A549 (cell line): ENCODE results near the gene TMEM88. TPM values are rescaled to one million over a fixed set of nuclear protein-coding genes. Genes with fewer than 3 reads are reported as not detected.

Experiments used
- ATAC-seq, 2 experiments: fragments of 200-7000 bp in 1 of 2; fragments of >200 bp in 1 of 2; cut with Nextera tagmentation in 1 of 2; cut with Tn5 transposase in 1 of 2; 3 replicates each; pipeline versions ENCODE4 v1.8.0 to v1.9.1; 2018 to 2020; ENCODE audit warnings: mild to moderate bottlenecking in 1 of 2, moderate library complexity in 1 of 2
- CTCF ChIA-PET: fragments of 300-600 bp; sonication (Branson Sonifier 250); formaldehyde crosslinking; extraction: SDS; loops from one replicate; lab custom pipeline; 2021; ENCODE audit warnings: antibody characterized with exemption, inconsistent platforms; lab: Yijun Ruan, JAX
- POLR2A ChIA-PET: fragments of 350-600 bp; formaldehyde crosslinking; extraction: SDS; loops from one replicate; lab custom pipeline; 2021; ENCODE audit warnings: antibody characterized with exemption, inconsistent platforms; lab: Yijun Ruan, JAX
- DNase-seq, 2 experiments: peaks; one replicate each; pipeline versions ENCODE4 v3.0.0 to v3.0.0-alpha.2; 2011 to 2016; ENCODE audit warnings: low read depth in 1 of 2, low spot score in 1 of 2
- FAIRE-seq: peaks from 2 replicates; lab custom pipeline; 2011; peaks lifted over from hg19 to GRCh38; lab: Jason Lieb, UNC
- H3K27ac ChIP-seq, 2 experiments: fragments of >200 bp; sonication (Bioruptor Twin); formaldehyde crosslinking; 3 replicates each; pipeline ENCODE4 v1.5.1; 2016 to 2017
- H3K4me1 ChIP-seq: fragments of >200 bp; sonication (Bioruptor Twin); formaldehyde crosslinking; 3 replicates; pipeline ENCODE4 v1.6.1; 2016
- H3K4me2 ChIP-seq: fragments of >200 bp; sonication (Bioruptor Twin); formaldehyde crosslinking; 3 replicates; pipeline ENCODE4 v1.6.1; 2016
- H3K4me3 ChIP-seq: fragments of >200 bp; sonication (Bioruptor Twin); formaldehyde crosslinking; 3 replicates; pipeline ENCODE4 v1.5.1; 2016
- H3K9me3 ChIP-seq: fragments of >200 bp; sonication (Bioruptor Twin); formaldehyde crosslinking; 3 replicates; pipeline ENCODE4 v1.6.1; 2016
- BHLHE40 ChIP-seq: IDR thresholded peaks from 2 replicates; pipeline ENCODE4 v1.6.1; 2012; ENCODE audit warnings: low read depth, low read length, inconsistent platforms
- CBX2 ChIP-seq: fragments of 200-600 bp; sonication (generic); IDR thresholded peaks from 2 replicates; pipeline ENCODE4 v1.6.1; 2016; ENCODE audit warnings: low read depth, mild to moderate bottlenecking, borderline replicate concordance
- CEBPB ChIP-seq, 2 experiments: fragments of >200 bp in 1 of 2; sonication (Bioruptor Twin) in 1 of 2; formaldehyde crosslinking in 1 of 2; IDR thresholded peaks; 2 replicates each; pipeline ENCODE4 v1.6.1; 2012 to 2016
- CHD4 ChIP-seq: fragments of 200-600 bp; sonication (generic); IDR thresholded peaks from 2 replicates; pipeline ENCODE4 v1.6.1; 2016; ENCODE audit warnings: antibody characterized with exemption, mild to moderate bottlenecking, borderline replicate concordance
- EHF ChIP-seq: fragments of 250-450 bp; sonication (Bioruptor Pico); IDR thresholded peaks from 2 replicates; pipeline ENCODE4 v1.5.0; 2020; ENCODE audit warnings: mild to moderate bottlenecking
- EHMT2 ChIP-seq: fragments of 200-600 bp; sonication (generic); IDR thresholded peaks from 2 replicates; pipeline ENCODE4 v1.6.1; 2016; ENCODE audit warnings: antibody characterized with exemption, low read depth, mild to moderate bottlenecking, moderate library complexity
- ESRRA ChIP-seq: fragments of 150-350 bp; IDR thresholded peaks from 2 replicates; pipeline ENCODE4 v1.6.1; 2014; ENCODE audit warnings: mild to moderate bottlenecking, low read length, borderline replicate concordance
- GATA3 ChIP-seq: IDR thresholded peaks from 2 replicates; pipeline ENCODE4 v1.6.1; 2012; ENCODE audit warnings: borderline replicate concordance
- HMGXB4 ChIP-seq: fragments of 250-450 bp; sonication (Bioruptor Pico); IDR thresholded peaks from 2 replicates; pipeline ENCODE4 v1.5.0; 2021; ENCODE audit warnings: mild to moderate bottlenecking, moderate library complexity, borderline replicate concordance
- HOXA7 ChIP-seq: fragments of 250-450 bp; sonication (Bioruptor Pico); IDR thresholded peaks from 2 replicates; pipeline ENCODE4 v1.5.0; 2020; ENCODE audit warnings: mild to moderate bottlenecking, moderate library complexity
- HOXB5 ChIP-seq: fragments of 250-450 bp; sonication (Bioruptor Pico); IDR thresholded peaks from 2 replicates; pipeline ENCODE4 v1.5.0; 2020; ENCODE audit warnings: mild to moderate bottlenecking, moderate library complexity
- JUN ChIP-seq, 2 experiments: fragments of >200 bp; sonication (Bioruptor Twin); formaldehyde crosslinking; IDR thresholded peaks; 2 replicates in 1 of 2; 3 replicates in 1 of 2; pipeline ENCODE4 v1.6.1; 2016 to 2017
- JUNB ChIP-seq: fragments of >200 bp; sonication (Bioruptor Twin); formaldehyde crosslinking; IDR thresholded peaks from 2 replicates; pipeline ENCODE4 v1.6.1; 2016
- MYC ChIP-seq: IDR thresholded peaks from 2 replicates; pipeline ENCODE4 v1.6.1; 2012; ENCODE audit warnings: mild to moderate bottlenecking, inconsistent platforms, low read length, improper control_type of control experiment, borderline replicate concordance
- PHF8 ChIP-seq: fragments of 200-600 bp; sonication (generic); IDR thresholded peaks from 2 replicates; pipeline ENCODE4 v1.6.1; 2016; ENCODE audit warnings: low read depth, mild to moderate bottlenecking, antibody characterized with exemption, moderate library complexity, borderline replicate concordance
- POLR2AphosphoS2 ChIP-seq: conservative IDR thresholded peaks from 2 replicates; pipeline ENCODE4 v1.6.1; 2012; ENCODE audit warnings: low read length, improper control_type of control experiment, inconsistent platforms
- TFCP2L1 ChIP-seq: fragments of 250-450 bp; sonication (Bioruptor Pico); IDR thresholded peaks from 2 replicates; pipeline ENCODE4 v1.5.0; 2021; ENCODE audit warnings: mild to moderate bottlenecking
- WGBS: methylation state at CpG from one replicate; pipeline ENCODE4 v1.1.6; 2017; ENCODE audit errors: missing lambda C conversion rate; 5-methylcytosine and 5-hydroxymethylcytosine counted together
- polyA plus RNA-seq, 4 experiments: library from polyadenylated mRNA; depleted of rRNA in 3 of 4; stranded (reverse); fragments of >200 nt; fragmentation: RNase III in 1 of 4; extraction: RNeasy Plus Mini Kit Qiagen cat#74134 plus additional on column Dnase treatment in 1 of 4; gene quantifications; 2 replicates in 3 of 4; 3 replicates in 1 of 4; pipeline ENCODE4 v1.2.3, GENCODE V29; 2011 to 2017

TMEM88 gene
- polyA plus RNA-seq, 2 of the 4 experiments (the other 2 are of a cell fraction), result 0.17 to 0.48 TPM

DNA sequence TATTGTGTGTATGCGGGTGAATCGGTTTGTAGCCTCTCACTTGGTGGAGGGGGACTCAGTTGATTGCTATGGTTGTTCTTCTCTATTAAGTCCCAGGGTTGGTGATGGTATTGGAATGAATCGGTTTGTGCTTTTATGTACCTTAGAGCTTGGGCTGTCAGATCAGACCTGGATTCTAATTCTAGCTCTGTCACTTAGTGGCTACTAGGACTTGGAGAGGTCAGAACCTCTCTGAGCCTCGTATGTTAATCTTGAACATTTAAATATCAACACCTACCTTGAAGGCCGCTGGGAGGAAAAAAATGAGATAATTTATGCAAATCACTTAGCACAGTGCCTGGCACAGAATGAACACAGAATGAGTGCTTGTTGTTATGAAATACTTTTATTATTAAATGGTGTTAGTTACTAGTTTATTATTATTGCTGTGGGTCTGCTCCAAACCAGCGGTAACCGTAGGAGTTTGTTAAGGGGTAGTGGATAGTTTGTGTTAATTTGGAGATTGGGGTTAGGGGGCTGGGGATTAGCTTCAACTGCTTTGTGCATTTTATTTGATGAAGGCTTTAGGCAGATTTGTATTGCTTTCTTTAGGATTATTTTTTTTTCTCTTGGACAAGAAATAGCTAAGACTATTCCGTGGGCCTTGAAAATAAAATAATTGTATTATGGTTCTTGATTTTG is 17.3 kb upstream of the TMEM88 start:
- POLR2A ChIA-PET, result interaction anchor here (0.9 to 6.7 kb wide), 2 partner anchors 8 to 20 kb away, joined by 3 to 44 read pairs; partner anchors contain the start of genes CYB5D1 and NAA38
- peak overlapping the region; percentile 60 for H3K4me3 ChIP-seq
- no peak for DNase-seq
- peaks cover 48% of the 10 kb centered on the region for H3K4me1 ChIP-seq
- H3K9me3 ChIP-seq, result no peaks in the 10 kb centered on the region
- TF ChIP-seq HOXB5 (CRISPR knock-in tag) (no peak), POLR2AphosphoS2 (no peak), HOXA7 (CRISPR knock-in tag) (no peak), HMGXB4 (no peak), GATA3 (no peak), MYC (no peak), ESRRA (no peak)
- TF ChIP-seq, all 56 proteins: peak for 0
- no peak for FAIRE-seq
- WGBS, result 26% methylated on average over 8 of the region's 8 CpGs
- no peak for ATAC-seq
- CTCF ChIA-PET, result interaction anchor here (1.5 to 25.1 kb wide), 6 partner anchors 4 to 204 kb away, joined by 3 to 677 read pairs (median 12); partner anchors contain the start of genes KDM6B, TP53 and WRAP53
- peak overlapping the region; percentile 96 for H3K4me2 ChIP-seq
- peak overlapping the region; percentile 82 to 89 for H3K27ac ChIP-seq

- FAIRE-seq (no peak), ATAC-seq (no peak), DNase-seq (peak in 1 of 2 experiments; percentile 66)
- CTCF ChIA-PET, result interaction anchor here (0.9 to 25.1 kb wide), 9 partner anchors 3 to 203 kb away, joined by 3 to 677 read pairs (median 7); partner anchors contain the start of genes KDM6B, NAA38, TP53 and WRAP53
- WGBS, result 30% methylated on average over 8 of the region's 12 CpGs
- Histone ChIP-seq H3K4me2 (peak overlapping the region; percentile 96), H3K27ac (peak overlapping the region; percentile 82 to 89), H3K4me3 (peak overlapping the region; percentile 34), H3K4me1 (peaks cover 46% of the 10 kb centered on the region), H3K9me3 (no peaks in the 10 kb centered on the region)
- POLR2A ChIA-PET, result interaction anchor here (6.7 kb wide), 1 partner anchor 19 kb away, joined by 44 read pairs; the partner anchor contains the start of genes CYB5D1 and NAA38
- TF ChIP-seq JUN (IDR thresholded peaks at IDR 0.05) (0 out of 5 replicates have a peak, but pooled peaks of 1 of the 2 experiments have one; percentile 37), TFCP2L1 (CRISPR knock-in tag) (no peak), CEBPB (IDR thresholded peaks at IDR 0.05) (peak in 1 of 2 experiments; percentile 43; a peak in 1 of 4 replicates)
Observed at GRCh38 chr17:7838090-7839075, 16.5 kb upstream of the TMEM88 start.

- DNase-seq, result no peak
Observed at GRCh38 chr17:7839190-7839875, 15.5 kb upstream of the TMEM88 start.

DNA sequence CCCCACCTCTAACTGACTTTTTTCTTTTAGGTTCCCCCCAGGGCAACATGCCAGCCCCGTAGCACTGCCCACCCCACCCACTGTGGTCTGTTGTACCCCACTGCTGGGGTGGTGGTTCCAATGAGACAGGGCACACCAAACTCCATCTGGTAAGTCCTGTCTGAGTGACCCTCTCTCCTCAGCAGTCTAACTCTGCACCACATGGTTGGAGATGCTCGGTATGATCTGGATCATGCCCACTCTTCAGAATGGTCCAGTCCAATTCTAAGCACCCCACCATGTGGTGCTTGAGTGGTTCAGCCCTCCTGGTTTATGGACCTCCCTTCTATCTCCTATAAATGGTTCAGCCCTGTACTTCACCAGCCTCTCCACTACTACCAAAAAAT is 15.0 kb upstream of the TMEM88 start:
- Histone ChIP-seq H3K4me2 (peak overlapping the region; percentile 96; the same call in 2 of the 3 replicates), H3K27ac (peak overlapping the region in 1 of 2 experiments; percentile 89; a peak in 4 of 6 replicates), H3K4me3 (no peak overlapping the region), H3K9me3 (no peaks in the 10 kb centered on the region), H3K4me1 (peaks cover 44% of the 10 kb centered on the region)
- WGBS, result 41% methylated on average over 2 of the region's 2 CpGs
- CTCF ChIA-PET, result interaction anchor here (0.8 to 25.1 kb wide), 5 partner anchors 2 to 60 kb away, joined by 3 to 677 read pairs (median 8); partner anchors contain the start of genes KDM6B and NAA38
- ATAC-seq (no peak), DNase-seq (peak; percentile 59 to 80), FAIRE-seq (no peak)
- TF ChIP-seq CHD4 (no peak), EHMT2 (no peak), CBX2 (no peak), JUNB (no peak), MYC (0 out of 2 replicates have a peak, but pooled peaks have one; percentile 47), PHF8 (no peak), POLR2AphosphoS2 (peak; percentile 64; the same call in 1 of the 2 replicates), BHLHE40 (peak; percentile 66)
- POLR2A ChIA-PET, result interaction anchor here (6.7 kb wide), 1 partner anchor 17 kb away, joined by 44 read pairs; the partner anchor contains the start of genes CYB5D1 and NAA38

More at GRCh38 chr17:7839190-7839875, 15.5 kb upstream of the TMEM88 start:
- FAIRE-seq (no peak), ATAC-seq (no peak)
- peak overlapping the region; percentile 96 for H3K4me2 ChIP-seq
- no peaks in the 10 kb centered on the region for H3K9me3 ChIP-seq
- CTCF ChIA-PET, result interaction anchor here (0.9 to 25.1 kb wide), 7 partner anchors 2 to 123 kb away, joined by 3 to 677 read pairs (median 9); partner anchors contain the start of genes KDM6B and NAA38
- no peak overlapping the region; the same call in 2 of the 3 replicates for H3K4me3 ChIP-seq
- H3K27ac ChIP-seq, result peak overlapping the region; percentile 82 to 89
- H3K4me1 ChIP-seq, result peaks cover 44% of the 10 kb centered on the region
- 72% methylated on average over 6 of the region's 6 CpGs for WGBS
- POLR2A ChIA-PET, result interaction anchor here (6.7 kb wide), 1 partner anchor 18 kb away, joined by 44 read pairs; the partner anchor contains the start of genes CYB5D1 and NAA38
- TF ChIP-seq EHF (CRISPR knock-in tag), result no peak
